Measurements from ENCODE around the gene MED1. TPM values are rescaled to one million over a fixed set of nuclear protein-coding genes. Genes with fewer than 3 reads are reported as not detected.
"Not testable (repeated sequence)": the region's sequence is repeated elsewhere in the genome, so short reads cannot be mapped to it uniquely, and the experiment has no call there.

The MED1 gene
- total RNA-seq, 2 experiments from 2014 or later = 51.0 to 51.9 TPM

DNA sequence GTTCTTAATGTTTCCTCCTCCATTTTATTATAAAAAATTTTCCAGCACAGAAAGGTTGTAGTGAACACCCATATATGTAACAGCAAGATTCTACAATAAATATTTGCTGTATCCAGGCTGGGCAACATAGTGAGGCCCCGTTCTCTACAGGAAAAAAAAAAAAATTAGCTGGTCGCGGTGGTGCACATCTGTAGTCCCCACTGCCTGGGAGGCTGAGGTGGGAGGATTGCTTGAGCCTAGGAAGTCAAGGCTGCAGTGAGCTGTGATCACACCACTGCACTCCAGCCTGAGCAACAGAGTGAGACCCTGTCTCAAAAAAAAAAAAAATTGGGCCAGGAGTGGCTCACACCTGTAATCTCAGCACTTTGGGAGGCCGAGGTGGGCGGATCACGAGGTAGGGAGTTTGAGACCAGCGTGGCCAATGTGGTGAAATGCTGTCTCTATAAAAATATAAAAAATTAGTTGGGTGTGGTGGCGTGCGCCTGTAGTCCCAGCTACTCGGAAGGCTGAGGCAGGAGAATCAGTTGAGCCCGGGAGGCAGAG lies 13.6 kb upstream of the MED1 start:
- ChIA-PET POLR2A (interaction anchor here (0.8 to 8.4 kb wide), 4 partner anchors 11 to 459 kb away, joined by 3 to 251 read pairs (median 4); partner anchors contain the start of gene MED1), CTCF (interaction anchor here (0.6 to 0.7 kb wide), 2 partner anchors 953 to 1988 kb away, joined by 4 read pairs; partner anchors contain the start of gene TOP2A)
- Mint-ChIP-seq H3K4me3 (peak overlapping the region; percentile 87), H3K36me3 (ENCODE audit: low read depth) (peaks cover 39% of the 10 kb centered on the region), H3K4me1 (peaks cover 39% of the 10 kb centered on the region), H3K27ac (peak overlapping the region; percentile 58)
- H3K27me3 Mint-ChIP-seq, DNase-seq, H3K9me3 Mint-ChIP-seq: not testable (repeated sequence)

DNA sequence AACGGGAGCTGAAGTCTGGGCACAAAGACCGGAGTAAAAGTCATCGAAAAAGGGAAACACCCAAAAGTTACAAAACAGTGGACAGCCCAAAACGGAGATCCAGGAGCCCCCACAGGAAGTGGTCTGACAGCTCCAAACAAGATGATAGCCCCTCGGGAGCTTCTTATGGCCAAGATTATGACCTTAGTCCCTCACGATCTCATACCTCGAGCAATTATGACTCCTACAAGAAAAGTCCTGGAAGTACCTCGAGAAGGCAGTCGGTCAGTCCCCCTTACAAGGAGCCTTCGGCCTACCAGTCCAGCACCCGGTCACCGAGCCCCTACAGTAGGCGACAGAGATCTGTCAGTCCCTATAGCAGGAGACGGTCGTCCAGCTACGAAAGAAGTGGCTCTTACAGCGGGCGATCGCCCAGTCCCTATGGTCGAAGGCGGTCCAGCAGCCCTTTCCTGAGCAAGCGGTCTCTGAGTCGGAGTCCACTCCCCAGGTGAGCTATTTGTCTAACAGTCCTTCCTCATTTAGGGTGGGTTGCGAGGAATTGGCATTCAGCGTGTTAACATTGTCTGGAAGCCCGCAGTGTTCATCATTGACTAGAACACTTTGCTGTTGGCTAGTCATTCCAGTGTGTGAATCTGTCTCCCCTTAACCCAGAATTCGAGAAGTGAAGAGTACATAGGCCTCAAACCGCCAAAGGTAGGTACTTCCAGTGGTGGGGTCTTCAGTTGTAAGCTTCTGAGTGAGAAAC lies 11.7 kb upstream of the MED1 start:
- Mint-ChIP-seq H3K27ac (peak overlapping the region; percentile 93), H3K36me3 (ENCODE audit: low read depth) (peaks cover 39% of the 10 kb centered on the region), H3K4me3 (peak overlapping the region; percentile 87), H3K27me3 (no peaks in the 10 kb centered on the region), H3K9me3 (no peaks in the 10 kb centered on the region), H3K4me1 (peaks cover 38% of the 10 kb centered on the region)
- POLR2A ChIA-PET = interaction anchor here (0.6 to 8.4 kb wide), 13 partner anchors 9 to 1854 kb away, joined by 3 to 251 read pairs (median 4); partner anchors contain the start of genes FBXL20, MED1, SYNRG and WIPF2
- DNase-seq = no peak
- CTCF ChIA-PET = interaction anchor here (4.2 kb wide), 1 partner anchor 12 kb away, joined by 40 read pairs; the partner anchor contains the start of gene MED1

DNA sequence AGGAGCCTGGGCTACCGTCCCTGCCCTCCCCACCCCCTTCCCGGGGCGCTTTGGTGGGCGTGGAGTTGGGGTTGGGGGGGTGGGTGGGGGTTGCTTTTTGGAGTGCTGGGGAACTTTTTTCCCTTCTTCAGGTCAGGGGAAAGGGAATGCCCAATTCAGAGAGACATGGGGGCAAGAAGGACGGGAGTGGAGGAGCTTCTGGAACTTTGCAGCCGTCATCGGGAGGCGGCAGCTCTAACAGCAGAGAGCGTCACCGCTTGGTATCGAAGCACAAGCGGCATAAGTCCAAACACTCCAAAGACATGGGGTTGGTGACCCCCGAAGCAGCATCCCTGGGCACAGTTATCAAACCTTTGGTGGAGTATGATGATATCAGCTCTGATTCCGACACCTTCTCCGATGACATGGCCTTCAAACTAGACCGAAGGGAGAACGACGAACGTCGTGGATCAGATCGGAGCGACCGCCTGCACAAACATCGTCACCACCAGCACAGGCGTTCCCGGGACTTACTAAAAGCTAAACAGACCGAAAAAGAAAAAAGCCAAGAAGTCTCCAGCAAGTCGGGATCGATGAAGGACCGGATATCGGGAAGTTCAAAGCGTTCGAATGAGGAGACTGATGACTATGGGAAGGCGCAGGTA lies 11.0 kb upstream of the MED1 start:
- H3K27me3 Mint-ChIP-seq = no peaks in the 10 kb centered on the region
- H3K4me3 Mint-ChIP-seq = peak overlapping the region; percentile 87
- ChIA-PET POLR2A (interaction anchor here (0.9 to 8.4 kb wide), 19 partner anchors 10 to 1853 kb away, joined by 3 to 251 read pairs (median 4); partner anchors contain the start of genes FBXL20, MED1, PSMD3 and SYNRG), CTCF (interaction anchor here (1.4 to 4.2 kb wide), 2 partner anchors 11 to 43 kb away, joined by 3 to 40 read pairs; partner anchors contain the start of gene MED1)
- DNase-seq = peak; percentile 41
- H3K27ac Mint-ChIP-seq = peak overlapping the region; percentile 93
- peaks cover 32% of the 10 kb centered on the region for H3K36me3 Mint-ChIP-seq (ENCODE audit: low read depth)
- peaks cover 31% of the 10 kb centered on the region for H3K4me1 Mint-ChIP-seq
- H3K9me3 Mint-ChIP-seq = no peaks in the 10 kb centered on the region

DNA sequence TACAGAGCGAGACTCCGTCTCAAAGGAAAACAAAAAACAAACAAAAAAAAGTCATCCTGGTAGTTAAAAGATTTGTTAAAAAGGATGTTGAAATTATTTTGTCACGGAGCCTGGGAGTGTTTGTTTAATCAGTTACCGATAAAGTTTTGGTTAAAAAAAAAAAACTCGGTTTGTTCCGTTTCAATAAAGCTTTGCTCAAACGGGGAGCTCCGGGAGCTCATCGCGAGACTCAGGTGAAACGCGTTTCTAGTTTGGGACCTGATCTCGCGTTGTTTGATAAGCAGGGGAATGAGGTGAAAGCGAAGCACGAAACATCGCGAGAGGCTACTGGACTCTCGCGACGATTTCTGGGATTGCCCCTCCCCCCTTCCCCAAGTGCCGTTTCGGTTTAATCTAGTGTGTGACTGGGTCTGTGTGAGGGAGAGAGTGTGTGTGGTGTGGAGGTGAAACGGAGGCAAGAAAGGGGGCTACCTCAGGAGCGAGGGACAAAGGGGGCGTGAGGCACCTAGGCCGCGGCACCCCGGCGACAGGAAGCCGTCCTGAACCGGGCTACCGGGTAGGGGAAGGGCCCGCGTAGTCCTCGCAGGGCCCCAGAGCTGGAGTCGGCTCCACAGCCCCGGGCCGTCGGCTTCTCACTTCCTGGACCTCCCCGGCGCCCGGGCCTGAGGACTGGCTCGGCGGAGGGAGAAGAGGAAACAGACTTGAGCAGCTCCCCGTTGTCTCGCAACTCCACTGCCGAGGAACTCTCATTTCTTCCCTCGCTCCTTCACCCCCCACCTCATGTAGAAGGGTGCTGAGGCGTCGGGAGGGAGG lies 10.3 kb upstream of the MED1 start, which contains the start of gene CDK12:
Gene CDK12, plus strand, starts transcription at position 374 of the 813 bp plus-strand sequence. CDS start 586 bp downstream, outside the sequence.
- Mint-ChIP-seq H3K27me3 (no peaks in the 10 kb centered on the region), H3K4me3 (peak within 1 kb of the TSS; percentile 87), H3K36me3 (ENCODE audit: low read depth) (peaks cover 28% of the 10 kb centered on the region), H3K4me1 (peaks cover 27% of the 10 kb centered on the region), H3K9me3 (no peaks in the 10 kb centered on the region), H3K27ac (peak within 1 kb of the TSS; percentile 93)
- DNase-seq = peak; percentile 96
- ChIA-PET POLR2A (interaction anchor here (0.6 to 8.4 kb wide), 30 partner anchors 10 to 1853 kb away, joined by 3 to 251 read pairs (median 4); partner anchors contain the start of genes FBXL20, MED1, MIEN1 and PSMD3), CTCF (interaction anchor here (0.6 to 4.2 kb wide), 5 partner anchors 10 to 780 kb away, joined by 3 to 40 read pairs (median 3); partner anchors contain the start of gene MED1)

DNA sequence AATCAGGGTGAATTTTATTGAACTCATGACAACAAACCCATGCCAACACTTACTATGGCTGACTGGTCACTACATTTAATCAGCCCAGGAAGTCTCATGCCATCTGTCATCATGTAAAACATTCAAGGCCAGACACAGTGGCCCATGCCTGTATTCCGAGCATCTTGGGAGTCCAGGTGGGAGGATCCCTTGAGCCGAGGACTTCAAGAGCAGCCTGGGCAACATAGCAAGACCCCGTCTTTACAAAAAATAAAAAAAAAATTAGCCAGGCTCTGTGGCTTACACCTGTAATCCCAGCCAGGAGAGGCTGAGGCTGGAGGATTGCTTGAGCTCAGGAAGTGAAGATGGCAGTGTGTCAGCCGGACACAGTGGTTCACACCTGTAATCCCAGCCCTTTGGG lies 4.9 kb upstream of the MED1 start:
- H3K4me1 Mint-ChIP-seq = peaks cover 18% of the 10 kb centered on the region
- no peak overlapping the region for H3K4me3 Mint-ChIP-seq
- no peaks in the 10 kb centered on the region for H3K27me3 Mint-ChIP-seq
- ChIA-PET POLR2A (no interaction called here), CTCF (no interaction called here)
- DNase-seq = no peak
- H3K36me3 Mint-ChIP-seq (ENCODE audit: low read depth) = peaks cover 1% of the 10 kb centered on the region
- H3K9me3 Mint-ChIP-seq = no peaks in the 10 kb centered on the region
- no peak overlapping the region for H3K27ac Mint-ChIP-seq

DNA sequence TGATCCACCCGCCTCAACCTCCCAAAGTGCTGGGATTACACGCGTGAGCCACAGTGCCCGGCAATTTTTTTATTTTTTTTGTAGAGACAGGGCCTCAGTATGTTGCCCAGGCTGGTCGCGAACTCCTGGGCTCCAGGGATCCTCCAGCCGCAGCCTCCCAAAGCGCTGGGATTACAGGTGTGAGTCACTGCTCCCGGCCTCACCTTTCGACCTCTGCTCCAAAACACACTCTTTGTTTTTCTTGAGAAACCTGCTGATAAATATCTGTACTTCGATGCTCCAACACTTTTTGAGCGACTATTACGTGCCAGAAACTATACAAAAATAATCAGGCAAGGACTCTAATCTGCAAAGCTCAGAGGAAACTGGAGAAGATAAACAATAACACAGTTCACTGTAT lies 1.0 kb downstream of the MED1 start:
- Mint-ChIP-seq H3K4me1 (peaks cover 31% of the 10 kb centered on the region), H3K36me3 (ENCODE audit: low read depth) (peaks cover 23% of the 10 kb centered on the region), H3K4me3 (peak overlapping the region; percentile 98), H3K9me3 (no peaks in the 10 kb centered on the region), H3K27me3 (no peaks in the 10 kb centered on the region), H3K27ac (peak overlapping the region; percentile 95)
- ChIA-PET CTCF (interaction anchor here (1.2 to 3.0 kb wide), 4 partner anchors 8 to 211 kb away, joined by 3 to 40 read pairs (median 10); partner anchors contain the start of gene CDK12), POLR2A (interaction anchor here (0.9 to 5.5 kb wide), 5 partner anchors 11 to 49 kb away, joined by 3 to 251 read pairs (median 4); partner anchors contain the start of genes CDK12 and FBXL20)
- no peak for DNase-seq

DNA sequence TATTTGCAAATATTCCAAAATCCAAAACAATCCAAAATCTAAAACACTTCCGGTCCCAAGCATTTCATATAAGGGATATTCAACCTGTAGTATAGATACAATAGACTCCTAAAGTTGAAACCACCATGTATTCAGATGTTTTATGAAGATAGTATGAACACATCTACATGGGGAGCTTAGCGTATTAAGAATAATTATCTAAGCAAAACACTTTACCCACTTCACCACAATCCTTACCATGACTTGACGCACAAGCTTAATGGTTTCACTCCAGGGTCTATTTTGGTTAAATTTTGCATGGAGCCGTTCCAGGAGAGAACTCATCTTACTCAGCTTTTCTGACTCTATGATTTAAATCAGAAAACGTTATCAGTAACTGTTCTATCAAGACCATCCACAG lies 3.5 kb downstream of the MED1 start:
- ChIA-PET POLR2A (interaction anchor here (0.6 kb wide), 1 partner anchor 412 kb away, joined by 3 read pairs; no protein-coding TSS in a partner anchor), CTCF (no interaction called here)
- H3K4me3 Mint-ChIP-seq = no peak overlapping the region
- no peak for DNase-seq
- H3K36me3 Mint-ChIP-seq (ENCODE audit: low read depth) = peaks cover 36% of the 10 kb centered on the region
- peaks cover 35% of the 10 kb centered on the region for H3K4me1 Mint-ChIP-seq
- no peaks in the 10 kb centered on the region for H3K9me3 Mint-ChIP-seq
- H3K27me3 Mint-ChIP-seq = no peaks in the 10 kb centered on the region
- no peak overlapping the region for H3K27ac Mint-ChIP-seq

DNA sequence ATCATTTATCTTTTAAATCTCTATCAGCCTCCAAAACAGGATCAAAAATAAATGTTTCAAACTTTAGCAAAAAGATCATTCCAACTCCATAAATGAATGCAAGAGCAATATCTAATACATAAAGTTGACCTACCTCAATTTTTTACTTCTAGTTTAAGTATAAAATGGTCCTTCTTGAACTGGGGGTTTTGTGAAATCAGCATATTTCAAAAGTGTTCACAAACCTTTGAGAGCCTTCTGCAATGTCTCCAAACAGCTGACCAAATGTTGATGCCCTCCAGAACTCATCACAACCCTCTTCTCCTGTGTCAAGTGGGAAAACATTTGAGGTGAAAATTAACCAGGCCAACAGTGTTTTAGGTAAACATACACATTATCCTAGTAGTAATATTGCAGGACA lies 7.7 kb downstream of the MED1 start:
- no peak for DNase-seq

DNA sequence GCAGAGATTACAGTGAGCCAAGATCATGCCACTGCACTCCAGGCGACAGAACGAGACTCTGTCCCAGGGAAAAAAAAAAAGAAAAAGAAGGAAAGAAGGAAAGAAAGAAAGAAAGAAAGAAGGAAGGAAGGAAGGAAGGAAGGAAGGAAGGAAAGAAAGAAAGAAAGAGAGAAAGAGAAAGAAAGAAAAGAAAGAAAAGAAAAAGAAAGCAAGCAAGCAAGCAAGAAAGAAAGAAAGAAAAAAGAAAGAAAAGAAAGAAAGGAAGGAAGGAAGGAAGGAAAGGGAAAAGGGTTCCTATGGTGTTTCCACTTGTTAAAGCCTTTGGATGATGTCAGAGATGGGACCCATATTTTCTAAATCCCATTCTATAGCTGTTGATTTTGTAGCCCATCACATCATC lies 11.2 kb downstream of the MED1 start:
- H3K27me3 Mint-ChIP-seq, H3K9me3 Mint-ChIP-seq, CTCF ChIA-PET, H3K4me1 Mint-ChIP-seq, H3K27ac Mint-ChIP-seq, DNase-seq, H3K4me3 Mint-ChIP-seq: not testable (repeated sequence)
- POLR2A ChIA-PET = interaction anchor here (1.6 to 1.8 kb wide), 2 partner anchors 11 to 21 kb away, joined by 5 to 6 read pairs; partner anchors contain the start of genes CDK12 and MED1
- peaks cover 49% of the 10 kb centered on the region for H3K36me3 Mint-ChIP-seq (ENCODE audit: low read depth)

More for the DNA sequence above, 7.7 kb downstream of the MED1 start:
- Mint-ChIP-seq H3K27me3 (no peaks in the 10 kb centered on the region), H3K9me3 (no peaks in the 10 kb centered on the region), H3K4me3 (no peak overlapping the region), H3K4me1 (peaks cover 14% of the 10 kb centered on the region), H3K27ac (no peak overlapping the region), H3K36me3 (ENCODE audit: low read depth) (peaks cover 59% of the 10 kb centered on the region)
- ChIA-PET POLR2A (no interaction called here), CTCF (no interaction called here)

DNA sequence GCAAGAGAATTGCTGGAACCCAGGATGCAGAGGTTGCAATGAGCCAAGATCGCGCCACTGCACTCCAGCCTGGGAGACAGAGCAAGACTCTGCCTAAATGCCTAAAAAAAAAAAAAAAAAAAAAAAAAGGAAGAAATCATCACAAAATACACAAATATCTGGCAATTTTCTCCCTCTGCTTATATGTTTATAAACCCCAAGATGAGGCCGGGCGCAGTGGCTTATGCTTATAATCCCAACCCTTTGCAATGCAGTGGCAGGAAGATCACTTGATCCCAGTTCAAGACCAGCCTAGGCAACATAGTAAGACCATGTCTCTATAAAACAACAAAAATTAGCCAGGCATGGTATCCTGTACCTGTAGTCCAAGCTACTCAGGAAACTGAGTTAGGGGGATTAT lies 21.5 kb downstream of the MED1 start:
- POLR2A ChIA-PET = no interaction called here
- H3K36me3 Mint-ChIP-seq (ENCODE audit: low read depth) = peaks cover 41% of the 10 kb centered on the region
- no peak overlapping the region for H3K27ac Mint-ChIP-seq
- H3K27me3 Mint-ChIP-seq = no peaks in the 10 kb centered on the region
- no peak overlapping the region for H3K4me3 Mint-ChIP-seq
- CTCF ChIA-PET = no interaction called here
- no peak for DNase-seq
- H3K4me1 Mint-ChIP-seq = no peaks in the 10 kb centered on the region
- H3K9me3 Mint-ChIP-seq = no peaks in the 10 kb centered on the region

DNA sequence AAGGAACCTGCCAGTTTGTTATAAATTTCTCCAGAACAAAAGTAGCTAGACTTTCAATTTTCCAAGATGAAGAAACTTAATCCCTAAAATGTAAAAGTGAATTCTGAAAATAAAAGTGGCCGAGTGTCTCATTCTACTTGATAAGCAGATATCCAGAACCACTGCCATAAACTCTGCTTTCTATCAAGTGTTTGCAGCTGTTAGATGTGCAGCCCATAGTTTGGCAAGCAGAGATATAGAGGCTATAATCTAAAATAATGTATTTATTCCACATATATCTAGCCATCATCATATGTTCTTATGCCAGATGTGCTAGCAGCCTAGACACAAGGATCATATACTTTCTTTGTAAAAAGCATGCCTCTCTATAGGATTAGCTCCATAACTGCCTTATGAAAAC lies 34.9 kb downstream of the MED1 start:
- no peak for DNase-seq
- H3K9me3 Mint-ChIP-seq = no peaks in the 10 kb centered on the region
- no peak overlapping the region for H3K27ac Mint-ChIP-seq
- no peaks in the 10 kb centered on the region for H3K4me1 Mint-ChIP-seq
- peaks cover 43% of the 10 kb centered on the region for H3K36me3 Mint-ChIP-seq (ENCODE audit: low read depth)
- ChIA-PET POLR2A (no interaction called here), CTCF (interaction anchor here (0.7 kb wide), 1 partner anchor 91 kb away, joined by 3 read pairs; no protein-coding TSS in a partner anchor)
- H3K4me3 Mint-ChIP-seq = no peak overlapping the region
- no peaks in the 10 kb centered on the region for H3K27me3 Mint-ChIP-seq

DNA sequence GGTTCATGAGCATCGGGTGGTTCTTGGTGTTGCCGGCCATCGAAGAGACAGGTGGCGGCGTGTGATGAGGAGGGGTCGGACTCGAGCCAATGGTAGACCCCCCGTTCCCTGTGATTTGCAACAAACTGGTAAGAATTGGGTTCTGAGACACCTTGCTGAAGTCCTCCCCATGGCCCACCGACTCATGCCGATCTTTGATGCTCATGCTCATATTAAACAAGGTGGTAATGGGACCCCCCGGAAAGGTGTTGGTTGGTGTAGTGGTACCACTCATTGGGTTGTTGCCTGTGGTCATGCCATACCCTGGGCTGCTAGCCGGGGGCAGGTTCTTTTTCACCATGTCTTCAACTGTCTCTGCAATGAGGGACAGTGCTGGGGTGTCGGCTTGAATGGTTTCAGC lies 40.8 kb downstream of the MED1 start:
- H3K36me3 Mint-ChIP-seq (ENCODE audit: low read depth) = peaks cover 57% of the 10 kb centered on the region
- POLR2A ChIA-PET = interaction anchor here (1.0 kb wide), 1 partner anchor 41 kb away, joined by 3 read pairs; the partner anchor contains the start of gene MED1
- H3K4me3 Mint-ChIP-seq = no peak overlapping the region
- no peak for DNase-seq
- H3K27me3 Mint-ChIP-seq = no peaks in the 10 kb centered on the region
- H3K9me3 Mint-ChIP-seq = no peaks in the 10 kb centered on the region
- peaks cover 23% of the 10 kb centered on the region for H3K4me1 Mint-ChIP-seq
- CTCF ChIA-PET = no interaction called here
- H3K27ac Mint-ChIP-seq = no peak overlapping the region
